CD14-positive monocyte (primary cell): ENCODE results near the gene HSF4. TPM values are rescaled to one million over a fixed set of nuclear protein-coding genes. Genes with fewer than 3 reads are reported as not detected.

ENCODE experiments used
- DNase-seq, 3 donors: peaks; one replicate each; pipeline ENCODE4 v3.0.0-alpha.2; 2011 to 2022
- H2AFZ ChIP-seq: 2 replicates; pipeline ENCODE4 v1.6.0; 2012; ENCODE audit warnings: mild to moderate bottlenecking, low read depth, low read length, inconsistent platforms; ENCODE audit not compliant: insufficient read depth, poor library complexity, severe bottlenecking
- H3K27ac ChIP-seq, 2 donors: 1 replicate in 1 of 2; 2 replicates in 1 of 2; pipeline ENCODE4 v1.5.1; 2012 to 2013; ENCODE audit warnings: low read length in 2 of 2, control low read depth in 1 of 2, inconsistent platforms in 1 of 2, low read depth in 1 of 2, mild to moderate bottlenecking in 1 of 2
- H3K27me3 ChIP-seq, 2 donors: one replicate each; pipeline versions ENCODE4 v1.6.0 to v1.6.1; 2011 to 2013; ENCODE audit warnings: low read length in 2 of 2; ENCODE audit not compliant: control insufficient read depth in 2 of 2, insufficient read depth in 2 of 2
- H3K36me3 ChIP-seq, 2 donors: replicated peaks in 1 of 2; 1 replicate in 1 of 2; 2 replicates in 1 of 2; pipeline versions ENCODE4 v1.5.1 to v1.6.1; 2012 to 2013; ENCODE audit warnings: low read length in 2 of 2, control low read depth in 1 of 2, inconsistent platforms in 1 of 2, mild to moderate bottlenecking in 1 of 2; ENCODE audit not compliant: insufficient read depth in 2 of 2, control insufficient read depth in 1 of 2
- H3K4me1 ChIP-seq, 2 donors: 1 replicate in 1 of 2; 2 replicates in 1 of 2; pipeline versions ENCODE4 v1.5.1 to v1.6.1; 2012 to 2013; ENCODE audit warnings: low read length in 2 of 2, control low read depth in 1 of 2, inconsistent platforms in 1 of 2, mild to moderate bottlenecking in 1 of 2, moderate library complexity in 1 of 2; ENCODE audit not compliant: insufficient read depth in 2 of 2, control insufficient read depth in 1 of 2
- H3K4me2 ChIP-seq: replicated peaks from 2 replicates; pipeline ENCODE3; 2012; ENCODE audit warnings: low read length, moderate library complexity, mild to moderate bottlenecking; ENCODE audit not compliant: poor library complexity, severe bottlenecking; ENCODE audit errors: extremely low read depth
- H3K4me3 ChIP-seq, 3 experiments: fragments of 200-600 bp in 1 of 3; sonication (generic) in 1 of 3; replicated peaks in 1 of 3; 1 replicate in 2 of 3; 2 replicates in 1 of 3; pipeline ENCODE4 v1.5.1; 2011 to 2013; ENCODE audit warnings: low read length in 3 of 3, mild to moderate bottlenecking in 3 of 3, control low read depth in 2 of 3, low read depth in 2 of 3, inconsistent platforms in 1 of 3, moderate library complexity in 1 of 3
- H3K79me2 ChIP-seq: 2 replicates; pipeline ENCODE4 v1.6.0; 2012; ENCODE audit warnings: mild to moderate bottlenecking, control low read depth, inconsistent platforms, low read length, moderate library complexity; ENCODE audit not compliant: insufficient read depth
- H3K9ac ChIP-seq: 2 replicates; pipeline ENCODE4 v1.6.0; 2017; ENCODE audit warnings: low read length, mild to moderate bottlenecking; ENCODE audit not compliant: insufficient read depth, poor library complexity, severe bottlenecking
- H3K9me3 ChIP-seq, 2 donors: replicated peaks in 1 of 2; 1 replicate in 1 of 2; 2 replicates in 1 of 2; pipeline versions ENCODE4 v1.5.1 to v1.6.1; 2012 to 2013; ENCODE audit warnings: low read length in 2 of 2, control low read depth in 1 of 2; ENCODE audit not compliant: control insufficient read depth in 1 of 2, insufficient read depth in 1 of 2
- H4K20me1 ChIP-seq: 2 replicates; pipeline ENCODE4 v1.6.0; 2012; ENCODE audit warnings: mild to moderate bottlenecking, low read length, control low read depth, moderate library complexity; ENCODE audit not compliant: insufficient read depth
- H3K27ac Mint-ChIP-seq, 7 donors: one replicate each; pipeline ENCODE4 v1.8.0; 2020; ENCODE audit warnings: mild to moderate bottlenecking in 7 of 7, mixed read lengths in 7 of 7, moderate library complexity in 6 of 7, inconsistent platforms in 2 of 7
- H3K27me3 Mint-ChIP-seq, 3 donors: one replicate each; pipeline ENCODE4 v1.8.0; 2021 to 2022; ENCODE audit warnings: low read depth in 3 of 3, mild to moderate bottlenecking in 3 of 3, mixed read lengths in 3 of 3, moderate library complexity in 3 of 3, inconsistent platforms in 1 of 3
- H3K36me3 Mint-ChIP-seq, 2 donors: one replicate each; pipeline ENCODE4 v1.8.0; 2020; ENCODE audit warnings: mixed read lengths in 2 of 2, inconsistent platforms in 1 of 2, mild to moderate bottlenecking in 1 of 2
- H3K4me1 Mint-ChIP-seq: one replicate; pipeline ENCODE4 v1.8.0; 2020; ENCODE audit warnings: mild to moderate bottlenecking, mixed read lengths
- H3K4me3 Mint-ChIP-seq, 2 donors: one replicate each; pipeline ENCODE4 v1.8.0; 2020; ENCODE audit warnings: mild to moderate bottlenecking in 2 of 2, mixed read lengths in 2 of 2, moderate library complexity in 1 of 2
- H3K9me3 Mint-ChIP-seq, 7 donors: one replicate each; pipeline ENCODE4 v1.8.0; 2020 to 2022; ENCODE audit warnings: mixed read lengths in 7 of 7, mild to moderate bottlenecking in 6 of 7, moderate library complexity in 6 of 7, inconsistent platforms in 2 of 7
- CTCF ChIP-seq: fragments of 200-600 bp; IDR thresholded peaks from one replicate; pipeline ENCODE4 v1.8.0; 2022; ENCODE audit warnings: antibody characterized with exemption, mild to moderate bottlenecking
- WGBS: methylation state at CpG from one replicate; pipeline ENCODE4 v1.1.5; 2013; ENCODE audit warnings: missing lambda C conversion rate; ENCODE audit not compliant: insufficient coverage; 5-methylcytosine and 5-hydroxymethylcytosine counted together
- intact Hi-C, 2 donors: fragments of 100-400 bp; cut with micrococcal nuclease; formaldehyde crosslinking; loops; one replicate each; pipeline versions ENCODE4 v1.15.0 to v1.15.1; 2023
- polyA plus RNA-seq, 3 donors: library from polyadenylated mRNA; depleted of rRNA in 1 of 3; unstranded in 2 of 3; stranded (reverse) in 1 of 3; fragments of 300-500 nt in 2 of 3; fragments of >200 nt in 1 of 3; fragmentation: Illumina TruSeq in 2 of 3; gene quantifications; 1 replicate in 2 of 3; 2 replicates in 1 of 3; pipeline ENCODE4 v1.2.3, GENCODE V29; 2012 to 2021

HSF4 gene
- polyA plus RNA-seq, 3 donors, result 53.4 TPM; not detected in 2

GRCh38 chr16:67195676-67196075 is 31.1 kb downstream of the HSF4 start:
- intact Hi-C loops, result no loop called here
- H3K4me3 ChIP-seq, result no peak overlapping the region
- peaks cover 76% of the 10 kb centered on the region for H4K20me1 ChIP-seq
- no peak overlapping the region for H3K9ac ChIP-seq
- peaks cover 30% of the 10 kb centered on the region for H3K79me2 ChIP-seq
- no peaks in the 10 kb centered on the region for H3K27me3 ChIP-seq
- no peak overlapping the region for H2AFZ ChIP-seq
- peak overlapping the region in 2 of 7 donors; percentile 17 to 33 for H3K27ac Mint-ChIP-seq
- no peak for DNase-seq
- H3K36me3 ChIP-seq, result peaks cover 48 to 62% of the 10 kb centered on the region in 2 donors
- no peak overlapping the region for H3K4me2 ChIP-seq
- H3K4me3 Mint-ChIP-seq, result no peak overlapping the region
- H3K4me1 Mint-ChIP-seq, result peaks cover 38% of the 10 kb centered on the region
- WGBS, result 100% methylated on average over 1 of the region's 5 CpGs
- H3K36me3 Mint-ChIP-seq, result peaks cover 51 to 67% of the 10 kb centered on the region in 2 donors
- H3K27me3 Mint-ChIP-seq, result peaks cover 0 to 2% (median 0%) of the 10 kb centered on the region in 3 donors
- H3K9me3 ChIP-seq, result no peaks in the 10 kb centered on the region
- no peak overlapping the region for H3K27ac ChIP-seq
- TF ChIP-seq CTCF, result no peak
- H3K4me1 ChIP-seq, result peaks cover 18 to 20% of the 10 kb centered on the region in 2 donors
- peaks cover 0 to 2% (median 0%) of the 10 kb centered on the region in 7 donors for H3K9me3 Mint-ChIP-seq

- TF ChIP-seq CTCF, result no peak
- WGBS, result 100% methylated on average over 1 of the region's 1 CpG
- Mint-ChIP-seq H3K4me1 (peaks cover 33% of the 10 kb centered on the region), H3K27ac (peak overlapping the region in 2 of 7 donors; percentile 54 to 69), H3K9me3 (no peaks in the 10 kb centered on the region), H3K4me3 (no peak overlapping the region), H3K36me3 (peaks cover 60 to 77% of the 10 kb centered on the region in 2 donors), H3K27me3 (peaks cover 0 to 2% (median 0%) of the 10 kb centered on the region in 3 donors)
- peaks cover 30% of the 10 kb centered on the region for H3K79me2 ChIP-seq
- H3K9me3 ChIP-seq, result no peaks in the 10 kb centered on the region
- H2AFZ ChIP-seq, result no peak overlapping the region
- H3K4me3 ChIP-seq, result no peak overlapping the region
- H3K27ac ChIP-seq, result no peak overlapping the region
- no peak overlapping the region for H3K4me2 ChIP-seq
- H3K36me3 ChIP-seq, result peaks cover 57 to 72% of the 10 kb centered on the region in 2 donors
- H3K9ac ChIP-seq, result no peak overlapping the region
- no peak for DNase-seq
- H3K27me3 ChIP-seq, result no peaks in the 10 kb centered on the region
- intact Hi-C loops, result no loop called here
- peaks cover 76% of the 10 kb centered on the region for H4K20me1 ChIP-seq
- H3K4me1 ChIP-seq, result peaks cover 14 to 16% of the 10 kb centered on the region in 2 donors
These were observed 32.3 kb downstream of the HSF4 start for GRCh38 chr16:67196881-67197280.
